GM12892 (cell line): Measurements from ENCODE around the gene TESK2.

Experiments used
- POLR2A ChIP-seq: IDR thresholded peaks from 2 replicates; pipeline ENCODE4 v1.6.1; 2011; ENCODE audit warnings: low read depth, low read length, control low read depth
- POLR2AphosphoS5 ChIP-seq: IDR thresholded peaks from 2 replicates; pipeline ENCODE4 v1.6.1; 2011; ENCODE audit warnings: low read depth, low read length, control low read depth

DNA sequence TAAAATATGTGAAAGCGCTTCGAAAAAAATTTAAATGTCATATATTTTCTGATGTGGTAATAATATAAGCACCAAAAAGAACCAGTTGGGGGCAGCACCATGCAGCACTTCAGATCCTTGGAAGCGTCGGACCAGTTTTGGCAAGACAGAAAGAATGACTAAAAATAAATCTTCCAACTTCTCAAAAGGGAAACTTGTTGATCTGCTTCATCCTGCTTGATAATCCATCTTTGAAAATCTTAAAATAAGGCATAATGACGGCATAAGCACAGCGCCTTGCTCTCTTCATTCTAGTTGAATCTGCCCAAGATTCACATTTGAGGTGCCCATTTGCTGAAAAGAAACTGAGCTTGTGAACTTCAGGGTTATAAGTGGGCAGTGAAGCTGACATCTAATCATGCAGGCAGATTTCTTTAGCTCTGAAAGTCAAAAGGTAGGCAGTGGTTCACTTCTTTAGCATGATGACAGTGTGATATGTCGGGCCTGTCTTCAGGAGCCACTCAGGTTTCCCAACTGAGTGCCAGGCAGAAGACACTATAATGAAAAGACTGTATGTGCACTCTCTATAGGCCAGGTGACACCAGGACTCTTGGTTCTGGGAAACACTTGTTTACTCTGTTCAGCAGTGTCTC lies 131.0 kb downstream of the TESK2 start:
- TF ChIP-seq POLR2A (no peak), POLR2AphosphoS5 (no peak)
